IMR-90 (cell line): ENCODE results near the gene SORL1. TPM values are rescaled to one million over a fixed set of nuclear protein-coding genes. Genes with fewer than 3 reads are reported as not detected.

Experiments used
- ATAC-seq: fragments of 200-7000 bp; cut with Tn5 transposase; 2 replicates; pipeline ENCODE4 v1.9.1; 2020; ENCODE audit warnings: low read depth, mild to moderate bottlenecking, moderate library complexity
- BruUV-seq: library from RNA; stranded (reverse); fragments of 400-500 nt; replicated peaks from 2 replicates; lab custom pipeline; 2021; lab: Mats Ljungman, UMichigan
- CTCF ChIA-PET: fragments of 300-600 bp; formaldehyde crosslinking; extraction: SDS; loops from one replicate; lab custom pipeline; 2021; ENCODE audit warnings: antibody characterized with exemption; lab: Yijun Ruan, JAX
- POLR2A ChIA-PET: fragments of 300-600 bp; sonication (Branson Sonifier 250); formaldehyde crosslinking; loops from one replicate; lab custom pipeline; 2022; ENCODE audit warnings: antibody characterized with exemption; ENCODE audit not compliant: unreplicated experiment; lab: Charles Lee
- DNase-seq: peaks from one replicate; pipeline ENCODE4 v3.0.0; 2013
- H2AFZ ChIP-seq: replicated peaks from 2 replicates; pipeline ENCODE3; 2013; ENCODE audit warnings: low read length, mild to moderate bottlenecking; ENCODE audit not compliant: poor library complexity
- H2AK5ac ChIP-seq: 2 replicates; pipeline ENCODE4 v1.6.1; 2013; ENCODE audit warnings: low read depth, low read length, inconsistent platforms
- H2AK9ac ChIP-seq: replicated peaks from 2 replicates; pipeline ENCODE3; 2013; ENCODE audit warnings: mild to moderate bottlenecking, low read depth, low read length, moderate library complexity; ENCODE audit not compliant: poor library complexity
- H2BK120ac ChIP-seq: 2 replicates; pipeline ENCODE4 v1.6.1; 2013; ENCODE audit warnings: low read depth, low read length, inconsistent platforms
- H2BK15ac ChIP-seq: 3 replicates; pipeline ENCODE4 v1.6.1; 2013; ENCODE audit warnings: low read depth, low read length, inconsistent platforms
- H2BK20ac ChIP-seq: 2 replicates; pipeline ENCODE4 v1.6.1; 2013; ENCODE audit warnings: low read depth, mild to moderate bottlenecking, inconsistent platforms, low read length, moderate library complexity
- H2BK5ac ChIP-seq: 2 replicates; pipeline ENCODE4 v1.6.1; 2013; ENCODE audit warnings: mild to moderate bottlenecking, low read depth, low read length, inconsistent platforms; ENCODE audit not compliant: poor library complexity, severe bottlenecking
- H3K14ac ChIP-seq: replicated peaks from 2 replicates; pipeline ENCODE4 v1.6.1; 2013; ENCODE audit warnings: low read depth, low read length, inconsistent platforms
- H3K18ac ChIP-seq: 2 replicates; pipeline ENCODE4 v1.6.1; 2013; ENCODE audit warnings: low read depth, low read length, control low read depth
- H3K23ac ChIP-seq: 2 replicates; pipeline ENCODE4 v1.6.1; 2013; ENCODE audit warnings: low read depth, low read length, inconsistent platforms
- H3K27ac ChIP-seq: 2 replicates; pipeline ENCODE4 v1.5.1; 2013; ENCODE audit warnings: mild to moderate bottlenecking, control low read depth, low read length; ENCODE audit not compliant: insufficient read depth
- H3K27me3 ChIP-seq: 2 replicates; pipeline ENCODE4 v1.6.1; 2013; ENCODE audit warnings: low read length; ENCODE audit not compliant: control insufficient read depth, insufficient read depth
- H3K36me3 ChIP-seq: 2 replicates; pipeline ENCODE4 v1.6.1; 2013; ENCODE audit warnings: low read length, mixed read lengths; ENCODE audit not compliant: control insufficient read depth, insufficient read depth
- H3K4ac ChIP-seq: 2 replicates; pipeline ENCODE4 v1.6.1; 2013; ENCODE audit warnings: low read depth, low read length, inconsistent platforms
- H3K4me1 ChIP-seq: 2 replicates; pipeline ENCODE4 v1.6.1; 2013; ENCODE audit warnings: low read length, mixed read lengths; ENCODE audit not compliant: control insufficient read depth, insufficient read depth
- H3K4me2 ChIP-seq: 2 replicates; pipeline ENCODE4 v1.6.1; 2013; ENCODE audit warnings: low read depth, mild to moderate bottlenecking, control low read depth, low read length, moderate library complexity
- H3K4me3 ChIP-seq: 2 replicates; pipeline ENCODE4 v1.5.1; 2013; ENCODE audit warnings: low read depth, mild to moderate bottlenecking, control low read depth, low read length, moderate library complexity; ENCODE audit not compliant: insufficient read depth
- H3K56ac ChIP-seq: 2 replicates; pipeline ENCODE4 v1.6.1; 2013; ENCODE audit warnings: low read length, inconsistent platforms; ENCODE audit not compliant: insufficient read depth; ENCODE audit errors: extremely low read depth
- H3K79me1 ChIP-seq, 2 experiments: 2 replicates each; pipeline ENCODE4 v1.6.1; 2013; ENCODE audit warnings: low read length in 2 of 2, inconsistent platforms in 1 of 2, low read depth in 1 of 2
- H3K9ac ChIP-seq: 2 replicates; pipeline ENCODE4 v1.6.1; 2013; ENCODE audit warnings: low read depth, low read length, control low read depth
- H3K9me1 ChIP-seq: 2 replicates; pipeline ENCODE4 v1.6.1; 2013; ENCODE audit warnings: low read length, inconsistent platforms; ENCODE audit not compliant: insufficient read depth
- H3K9me3 ChIP-seq: 2 replicates; pipeline ENCODE4 v1.6.1; 2013; ENCODE audit warnings: low read length; ENCODE audit not compliant: control insufficient read depth, insufficient read depth
- H4K20me1 ChIP-seq: 2 replicates; pipeline ENCODE4 v1.6.1; 2013; ENCODE audit warnings: low read length, inconsistent platforms; ENCODE audit not compliant: insufficient read depth
- H4K5ac ChIP-seq: 2 replicates; pipeline ENCODE4 v1.6.1; 2013; ENCODE audit warnings: mild to moderate bottlenecking, low read depth, low read length, control low read depth
- H4K8ac ChIP-seq, 2 experiments: 2 replicates each; pipeline ENCODE4 v1.6.1; 2013; ENCODE audit warnings: low read depth in 2 of 2, low read length in 2 of 2, control low read depth in 1 of 2, inconsistent platforms in 1 of 2
- H4K91ac ChIP-seq: 2 replicates; pipeline ENCODE4 v1.6.1; 2013; ENCODE audit warnings: low read depth, low read length, inconsistent platforms; ENCODE audit not compliant: insufficient read depth
- BHLHE40 ChIP-seq: fragments of 150-350 bp; IDR thresholded peaks from 2 replicates; pipeline ENCODE4 v1.6.1; 2016; ENCODE audit warnings: mild to moderate bottlenecking, low read depth, low read length
- CEBPB ChIP-seq: IDR thresholded peaks from 2 replicates; pipeline ENCODE4 v1.6.1; 2012; ENCODE audit warnings: low read depth, low read length, improper control_type of control experiment
- CHD1 ChIP-seq: IDR thresholded peaks from 2 replicates; pipeline ENCODE4 v1.6.1; 2012; ENCODE audit warnings: low read depth, low read length, improper control_type of control experiment
- ELK1 ChIP-seq: fragments of 150-350 bp; IDR thresholded peaks from 2 replicates; pipeline ENCODE4 v1.6.1; 2016; ENCODE audit warnings: low read depth, mild to moderate bottlenecking, low read length, moderate library complexity, borderline replicate concordance
- FOS ChIP-seq: fragments of 150-350 bp; IDR thresholded peaks from 2 replicates; pipeline ENCODE4 v1.6.1; 2016; ENCODE audit warnings: low read depth, low read length
- MAFK ChIP-seq: IDR thresholded peaks from 2 replicates; pipeline ENCODE4 v1.6.1; 2012; ENCODE audit warnings: low read depth, low read length, improper control_type of control experiment
- MAZ ChIP-seq: IDR thresholded peaks from 2 replicates; pipeline ENCODE4 v1.6.1; 2012; ENCODE audit warnings: low read depth, mild to moderate bottlenecking, low read length, improper control_type of control experiment, moderate library complexity, borderline replicate concordance
- MXI1 ChIP-seq: IDR thresholded peaks from 2 replicates; pipeline ENCODE4 v1.6.1; 2012; ENCODE audit warnings: low read depth, mild to moderate bottlenecking, low read length, moderate library complexity, borderline replicate concordance
- POLR2A ChIP-seq: IDR thresholded peaks from 2 replicates; pipeline ENCODE4 v1.6.1; 2012; ENCODE audit warnings: mild to moderate bottlenecking, low read depth, low read length
- RAD21 ChIP-seq: IDR thresholded peaks from 2 replicates; pipeline ENCODE4 v1.6.1; 2012; ENCODE audit warnings: low read length, improper control_type of control experiment
- RCOR1 ChIP-seq: IDR thresholded peaks from 2 replicates; pipeline ENCODE4 v1.6.1; 2012; ENCODE audit warnings: mild to moderate bottlenecking, low read length, improper control_type of control experiment; ENCODE audit not compliant: insufficient replicate concordance
- SMC3 ChIP-seq: fragments of 150-350 bp; IDR thresholded peaks from 2 replicates; pipeline ENCODE4 v1.6.1; 2016; ENCODE audit warnings: low read depth, mild to moderate bottlenecking, antibody characterized with exemption, low read length, moderate library complexity
- USF2 ChIP-seq: fragments of 150-350 bp; IDR thresholded peaks from 2 replicates; pipeline ENCODE4 v1.6.1; 2017; ENCODE audit warnings: mild to moderate bottlenecking, antibody characterized with exemption, low read length, low read depth
- WGBS, 2 experiments: methylation state at CpG; one replicate each; pipeline versions ENCODE4 v1.1.5 to v1.1.7; 2013; ENCODE audit warnings: missing lambda C conversion rate in 2 of 2; ENCODE audit not compliant: insufficient read length in 1 of 2; ENCODE audit errors: extremely low coverage in 2 of 2; 5-methylcytosine and 5-hydroxymethylcytosine counted together
- dilution Hi-C: fragments of 300-500 bp; cut with HindIII; formaldehyde crosslinking; loops from one replicate; pipeline ENCODE4 v1.14.3; 2018; ENCODE audit warnings: low sequenced_read_pairs; ENCODE audit not compliant: unreplicated experiment
- in situ Hi-C: fragments of 300-500 bp; cut with MboI; formaldehyde crosslinking; loops from 3 replicates; pipeline ENCODE4 v1.14.3; 2019; ENCODE audit warnings: low sequenced_read_pairs, inconsistent platforms, mixed read lengths
- intact Hi-C: fragments of 100-400 bp; cut with micrococcal nuclease; formaldehyde crosslinking; loops from 2 replicates; pipeline ENCODE4 v1.10.0; 2022
- polyA plus RNA-seq, 3 experiments: library from polyadenylated mRNA; depleted of rRNA; stranded (reverse); fragments of >200 nt; gene quantifications; 2 replicates each; pipeline ENCODE4 v1.2.3, GENCODE V29; 2012; ENCODE audit warnings: low replicate concordance in 1 of 3
- total RNA-seq: library from RNA; depleted of rRNA; stranded (reverse); fragments of >200 nt; gene quantifications from 2 replicates; pipeline ENCODE4 v1.2.3, GENCODE V29; 2012

SORL1 gene
- total and polyA plus RNA-seq, 2 of the 4 experiments (the other 2 are of a cell fraction) = 1.0 to 2.0 TPM

- no peak for TF ChIP-seq USF2
These were observed 566 bp downstream of the SORL1 start, which contains the start of gene SORL1-AS1 (continued) for GRCh38 chr11:121452609-121453150.

- no peak overlapping the region for H4K8ac ChIP-seq
- DNase-seq (no peak), ATAC-seq (no peak)
- H2AFZ ChIP-seq = no peak overlapping the region
- no peak overlapping the region for H3K9ac ChIP-seq
- POLR2A ChIA-PET = no interaction called here
- no peak overlapping the region for H2BK5ac ChIP-seq
- no peak overlapping the region for H3K4me2 ChIP-seq
- H3K36me3 ChIP-seq = no peaks in the 10 kb centered on the region
- H4K20me1 ChIP-seq = no peaks in the 10 kb centered on the region
- no peak overlapping the region for H2AK5ac ChIP-seq
- H3K9me1 ChIP-seq = no peaks in the 10 kb centered on the region
- H3K23ac ChIP-seq = no peak overlapping the region
- H4K91ac ChIP-seq = no peak overlapping the region
- H3K56ac ChIP-seq = no peak overlapping the region
- CTCF ChIA-PET = no interaction called here
- H3K27ac ChIP-seq = no peak overlapping the region
- H3K18ac ChIP-seq = no peak overlapping the region
- no peak overlapping the region for H2AK9ac ChIP-seq
- H2BK120ac ChIP-seq = no peak overlapping the region
- H2BK15ac ChIP-seq = no peak overlapping the region
- H4K5ac ChIP-seq = no peak overlapping the region
- no peak overlapping the region for H2BK20ac ChIP-seq
- H3K4me3 ChIP-seq = no peak overlapping the region
- peaks cover 51% of the 10 kb centered on the region for H3K27me3 ChIP-seq
- BruUV-seq = no TSS peak
- H3K4me1 ChIP-seq = no peaks in the 10 kb centered on the region
- no peaks in the 10 kb centered on the region for H3K9me3 ChIP-seq
- H3K79me1 ChIP-seq = no peaks in the 10 kb centered on the region; a peak in 1 of 4 replicates
- in situ Hi-C loops (loop anchor here (25.0 kb wide), 1 partner anchor 659 kb away; the partner anchor contains the start of gene BLID), intact Hi-C loops (no loop called here), dilution Hi-C loops (no loop called here)
- H3K14ac ChIP-seq = no peak overlapping the region
- 100% methylated on average over 1 of the region's 6 CpGs; no CpG with 5 or more reads in 1 of the 2 experiments for whole genome bisulfite sequencing, 2 experiments
- H3K4ac ChIP-seq = no peak overlapping the region
- no peak for TF ChIP-seq BHLHE40
- no peak for TF ChIP-seq MAFK
- TF ChIP-seq SMC3 = no peak
- no peak for TF ChIP-seq RAD21
- no peak for TF ChIP-seq RCOR1
- TF ChIP-seq MXI1 = no peak
- TF ChIP-seq USF2 = no peak
- no peak for TF ChIP-seq FOS
- no peak for TF ChIP-seq ELK1
- no peak for TF ChIP-seq CHD1
- no peak for TF ChIP-seq POLR2A
- no peak for TF ChIP-seq MAZ
- no peak for TF ChIP-seq CEBPB
These were observed 1.6 kb downstream of the SORL1 start for GRCh38 chr11:121453589-121454299.
